ENCODE results near the gene MFAP3.
"Not testable (repeated sequence)": the region's sequence is repeated elsewhere in the genome, so short reads cannot be mapped to it uniquely, and the experiment has no call there.

Gene MFAP3

GRCh38 chr5:154059039-154059430 is 20.3 kb downstream of the MFAP3 start:
- peaks cover 0 to 2% (median under 1%) of the 10 kb centered on the region in 11 experiments; a peak in 5 of 22 replicates for H3K9me3 ChIP-seq (replicated peaks in 1 of 11)
- peaks cover 16 to 34% (median 29%) of the 10 kb centered on the region in 10 experiments for H3K4me1 ChIP-seq
- peak overlapping the region; percentile 29 to 85 (median 58) for H3K4me2 ChIP-seq
- TF ChIP-seq Cebpa-rat (IDR thresholded peaks at IDR 0.05): no peak
- no peak overlapping the region for H3K4me3 ChIP-seq
- peaks cover 0 to 32% (median 5%) of the 10 kb centered on the region in 11 experiments; a peak in 13 of 22 replicates for H3K36me3 ChIP-seq
- H3K27ac ChIP-seq: no peak overlapping the region
- H4K20me1 ChIP-seq: peaks cover 0 to 50% (median 17%) of the 10 kb centered on the region in 11 experiments; a peak in 14 of 22 replicates
- H3K9ac ChIP-seq: no peak overlapping the region
- no peaks in the 10 kb centered on the region for H3K27me3 ChIP-seq

GRCh38 chr5:154059583-154059982 is 20.8 kb downstream of the MFAP3 start:
- H4K20me1 ChIP-seq: peaks cover 0 to 46% (median 17%) of the 10 kb centered on the region in 11 experiments; a peak in 14 of 22 replicates
- peak overlapping the region in 10 of 11 experiments; percentile 29 to 85 (median 60); a peak in 14 of 22 replicates for H3K4me2 ChIP-seq
- peaks cover 16 to 32% (median 27%) of the 10 kb centered on the region in 10 experiments for H3K4me1 ChIP-seq
- H3K9ac ChIP-seq: no peak overlapping the region
- H3K27ac ChIP-seq: no peak overlapping the region
- H3K4me3 ChIP-seq: no peak overlapping the region
- TF ChIP-seq Cebpa-rat (IDR thresholded peaks at IDR 0.05): no peak
- no peaks in the 10 kb centered on the region for H3K27me3 ChIP-seq
- peaks cover 0 to 32% (median 0%) of the 10 kb centered on the region in 11 experiments; a peak in 8 of 22 replicates for H3K36me3 ChIP-seq
- H3K9me3 ChIP-seq (replicated peaks in 1 of 11): peaks cover 0 to 7% (median 5%) of the 10 kb centered on the region in 11 experiments; a peak in 9 of 22 replicates

GRCh38 chr5:154060606-154061005 is 21.8 kb downstream of the MFAP3 start:
- H3K9ac ChIP-seq: no peak overlapping the region
- peaks cover 0 to 12% (median 10%) of the 10 kb centered on the region in 11 experiments; a peak in 11 of 22 replicates for H3K9me3 ChIP-seq (replicated peaks in 1 of 11)
- peaks cover 0 to 36% (median 13%) of the 10 kb centered on the region in 11 experiments; a peak in 14 of 22 replicates for H4K20me1 ChIP-seq
- no peaks in the 10 kb centered on the region for H3K27me3 ChIP-seq
- TF ChIP-seq Cebpa-rat (IDR thresholded peaks at IDR 0.05): no peak
- H3K4me3 ChIP-seq: no peak overlapping the region
- peaks cover 16 to 32% (median 19%) of the 10 kb centered on the region in 10 experiments for H3K4me1 ChIP-seq
- H3K36me3 ChIP-seq: peaks cover 0 to 26% (median 0%) of the 10 kb centered on the region in 11 experiments; a peak in 8 of 22 replicates
- H3K4me2 ChIP-seq: no peak overlapping the region
- H3K27ac ChIP-seq: no peak overlapping the region

DNA sequence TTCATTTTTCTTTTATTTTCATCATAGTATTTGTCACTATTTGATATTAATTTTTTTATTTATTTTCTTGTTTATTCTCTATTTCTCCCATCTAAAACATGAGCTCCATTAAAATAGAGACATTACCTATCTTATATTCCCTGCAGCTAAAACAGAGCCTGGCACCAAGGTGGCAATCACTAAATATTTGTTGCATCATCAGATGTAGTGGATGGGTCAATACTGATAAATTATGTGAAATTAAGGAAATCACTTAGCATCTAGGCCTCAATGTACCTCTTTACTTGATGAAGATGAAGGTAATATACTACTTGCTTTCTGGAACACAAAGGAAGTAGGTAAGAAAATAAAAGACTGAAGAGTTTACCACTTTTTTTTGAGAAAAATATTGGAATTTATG is 24.6 kb downstream of the MFAP3 start:
- no peak overlapping the region for H3K9ac ChIP-seq
- peaks cover 11 to 20% (median 17%) of the 10 kb centered on the region in 10 experiments for H3K4me1 ChIP-seq
- no peak for TF ChIP-seq Cebpa-rat (IDR thresholded peaks at IDR 0.05)
- no peak overlapping the region for H3K4me2 ChIP-seq
- H3K27me3 ChIP-seq: no peaks in the 10 kb centered on the region
- H3K4me3 ChIP-seq: no peak overlapping the region
- H4K20me1 ChIP-seq: peaks cover 0 to 18% (median 9%) of the 10 kb centered on the region in 11 experiments; a peak in 12 of 22 replicates
- H3K9me3 ChIP-seq (replicated peaks in 1 of 11): peaks cover 0 to 12% (median 10%) of the 10 kb centered on the region in 11 experiments; a peak in 11 of 22 replicates
- H3K27ac ChIP-seq: no peak overlapping the region
- H3K36me3 ChIP-seq: peaks cover 0 to 11% (median 0%) of the 10 kb centered on the region in 11 experiments; a peak in 5 of 22 replicates

GRCh38 chr5:154065971-154066370 is 27.2 kb downstream of the MFAP3 start:
- peaks cover 0 to 12% (median 10%) of the 10 kb centered on the region in 11 experiments; a peak in 11 of 22 replicates for H3K9me3 ChIP-seq (replicated peaks in 1 of 11)
- H3K36me3 ChIP-seq: peaks cover 0 to 11% (median 0%) of the 10 kb centered on the region in 11 experiments; a peak in 4 of 22 replicates
- no peak for TF ChIP-seq Cebpa-rat (IDR thresholded peaks at IDR 0.05)
- peak overlapping the region in 1 of 11 experiments; percentile 21; a peak in 1 of 22 replicates for H3K4me2 ChIP-seq
- peaks cover 0 to 5% (median 2%) of the 10 kb centered on the region in 10 experiments; a peak in 4 of 20 replicates for H3K4me1 ChIP-seq
- no peaks in the 10 kb centered on the region for H3K27me3 ChIP-seq
- no peak overlapping the region for H3K9ac ChIP-seq
- no peak overlapping the region for H3K27ac ChIP-seq
- H3K4me3 ChIP-seq: no peak overlapping the region
- no peaks in the 10 kb centered on the region; a peak in 1 of 22 replicates for H4K20me1 ChIP-seq

DNA sequence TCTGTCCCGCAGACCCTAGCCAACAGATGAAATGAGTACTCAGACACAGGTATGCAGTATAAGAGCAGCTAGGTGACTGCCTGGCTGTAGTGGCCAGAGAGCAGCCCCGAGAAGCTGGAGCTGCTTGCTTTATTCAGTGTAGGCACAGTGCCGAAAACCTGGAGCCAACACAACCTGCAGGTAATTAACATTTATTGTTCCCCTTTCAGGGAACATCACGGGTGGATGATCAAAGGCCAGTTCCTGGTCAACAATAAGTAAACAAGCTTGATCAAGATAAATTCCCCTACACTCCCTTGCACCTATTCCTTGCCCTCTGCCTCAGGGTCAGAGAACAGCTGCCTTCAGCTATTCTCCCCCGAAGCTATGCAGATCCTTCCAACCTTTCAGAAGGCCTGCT is 31.1 kb downstream of the MFAP3 start:
- H3K4me2 ChIP-seq, H3K27ac ChIP-seq, H3K4me3 ChIP-seq: not testable (repeated sequence)

GRCh38 chr5:154071799-154072413 is 33.1 kb downstream of the MFAP3 start:
- Histone ChIP-seq H3K36me3 (no peaks in the 10 kb centered on the region), H3K4me3 (no peak overlapping the region), H3K4me1 (peaks cover 0 to 26% (median 17%) of the 10 kb centered on the region in 10 experiments; a peak in 13 of 20 replicates), H3K9ac (peak overlapping the region in 3 of 11 experiments; percentile 41 to 52 (median 48); a peak in 3 of 22 replicates), H4K20me1 (no peaks in the 10 kb centered on the region; a peak in 1 of 22 replicates), H3K27me3 (no peaks in the 10 kb centered on the region), H3K9me3 (replicated peaks in 1 of 11) (no peaks in the 10 kb centered on the region), H3K4me2 (peak overlapping the region in 2 of 11 experiments; percentile 15 to 39; a peak in 1 of 22 replicates), H3K27ac (no peak overlapping the region)
- TF ChIP-seq Cebpa-rat (IDR thresholded peaks at IDR 0.05): no peak

More for the DNA sequence above, 31.1 kb downstream of the MFAP3 start:
- not testable (repeated sequence) for H3K27me3 ChIP-seq; H3K4me1 ChIP-seq; H3K36me3 ChIP-seq; H3K9ac ChIP-seq; H3K9me3 ChIP-seq (replicated peaks in 1 of 11); H4K20me1 ChIP-seq

DNA sequence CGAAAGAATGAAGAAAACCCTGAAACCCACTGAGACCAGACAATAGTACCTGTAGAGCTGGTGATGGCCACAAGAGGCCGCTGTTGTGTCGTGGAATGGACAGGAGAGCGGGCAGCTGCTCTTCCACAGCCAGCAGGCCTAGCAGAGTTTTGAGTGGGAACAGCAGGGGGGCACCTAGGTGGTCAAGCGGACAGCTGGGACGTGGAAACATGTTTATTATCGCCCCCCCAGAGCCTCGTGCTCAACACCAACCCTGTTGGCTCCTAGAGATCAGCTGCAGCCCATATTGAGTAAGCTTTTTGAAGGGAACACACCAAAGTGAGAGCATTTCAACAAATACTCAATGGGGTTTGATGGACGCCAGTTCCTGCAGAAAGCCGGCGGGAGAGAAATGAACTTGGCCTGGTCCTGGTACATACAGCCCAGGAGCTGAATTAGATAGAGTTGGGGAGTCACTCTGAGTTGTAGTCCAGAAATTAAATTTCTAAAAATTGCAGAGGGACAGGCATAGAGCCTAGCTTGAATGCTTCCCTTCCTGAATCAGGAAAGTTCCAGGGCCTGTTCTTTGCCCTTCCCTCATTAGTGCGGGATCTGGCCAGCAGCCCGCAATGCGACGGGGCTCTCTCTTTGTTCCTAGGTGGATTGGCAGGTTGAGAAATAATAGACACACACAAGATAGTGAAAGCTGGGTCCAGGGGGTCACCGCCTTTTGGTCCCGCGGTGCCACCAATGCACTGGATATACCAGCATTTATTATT is 33.8 kb downstream of the MFAP3 start:
- Histone ChIP-seq H3K27me3 (no peaks in the 10 kb centered on the region), H3K4me1 (peaks cover 0 to 27% (median 17%) of the 10 kb centered on the region in 10 experiments; a peak in 13 of 20 replicates), H3K9me3 (replicated peaks in 1 of 11) (no peaks in the 10 kb centered on the region), H3K36me3 (no peaks in the 10 kb centered on the region), H3K4me3 (no peak overlapping the region), H3K4me2 (peak overlapping the region in 2 of 11 experiments; percentile 15 to 39; a peak in 1 of 22 replicates), H3K27ac (no peak overlapping the region), H4K20me1 (no peaks in the 10 kb centered on the region; a peak in 1 of 22 replicates), H3K9ac (peak overlapping the region in 2 of 11 experiments; percentile 48 to 52; a peak in 2 of 22 replicates)
- TF ChIP-seq Cebpa-rat (IDR thresholded peaks at IDR 0.05): no peak
